Panc1 (cell line): Measurements from ENCODE around the gene PEAR1. TPM values are rescaled to one million over a fixed set of nuclear protein-coding genes. Genes with fewer than 3 reads are reported as not detected.

Experiments used
- ATAC-seq: fragments of 200-7000 bp; cut with Tn5 transposase; 2 replicates; pipeline ENCODE4 v1.9.1; 2020; ENCODE audit warnings: mild to moderate bottlenecking, moderate library complexity
- BruUV-seq: library from RNA; stranded (reverse); fragments of 400-500 nt; replicated peaks from 2 replicates; lab custom pipeline; 2021; lab: Mats Ljungman, UMichigan
- CTCF ChIA-PET: fragments of 300-600 bp; sonication (Branson Sonifier 250); formaldehyde crosslinking; loops from one replicate; lab custom pipeline; 2022; ENCODE audit warnings: antibody characterized with exemption; lab: Charles Lee
- POLR2A ChIA-PET: fragments of 300-600 bp; sonication (Branson Sonifier 250); formaldehyde crosslinking; loops from one replicate; lab custom pipeline; 2022; ENCODE audit warnings: antibody characterized with exemption; lab: Charles Lee
- DNase-seq: peaks from one replicate; pipeline ENCODE4 v3.0.0-alpha.2; 2010; ENCODE audit warnings: low read depth, low spot score
- H3K27ac ChIP-seq: 2 replicates; pipeline ENCODE4 v1.5.1; 2011; ENCODE audit warnings: mild to moderate bottlenecking, low read length, inconsistent platforms
- H3K27me3 ChIP-seq: fragments of 200-500 bp; sonication (Bioruptor generic); 2 replicates; pipeline ENCODE4 v1.6.0; 2014; ENCODE audit warnings: low read length, inconsistent platforms; ENCODE audit not compliant: control insufficient read depth, insufficient read depth
- H3K36me3 ChIP-seq: fragments of 200-500 bp; sonication (Bioruptor generic); 2 replicates; pipeline ENCODE4 v1.5.1; 2014; ENCODE audit warnings: inconsistent platforms, mild to moderate bottlenecking, low read length, moderate library complexity; ENCODE audit not compliant: control insufficient read depth, insufficient read depth
- H3K4me1 ChIP-seq: 2 replicates; pipeline ENCODE4 v1.5.1; 2011; ENCODE audit warnings: inconsistent platforms, mild to moderate bottlenecking, low read length, moderate library complexity; ENCODE audit not compliant: control insufficient read depth, insufficient read depth
- H3K4me3 ChIP-seq, 2 experiments: 2 replicates each; pipeline ENCODE4 v1.5.1; 2011 to 2012; ENCODE audit warnings: low read depth in 2 of 2, low read length in 2 of 2, mild to moderate bottlenecking in 2 of 2, inconsistent platforms in 1 of 2, moderate library complexity in 1 of 2
- H3K9me3 ChIP-seq: fragments of 200-500 bp; sonication (Bioruptor generic); 2 replicates; pipeline ENCODE4 v1.5.1; 2014; ENCODE audit warnings: low read depth, mild to moderate bottlenecking, inconsistent platforms, low read length, moderate library complexity; ENCODE audit not compliant: control insufficient read depth, insufficient read depth
- POLR2AphosphoS5 ChIP-seq: IDR thresholded peaks from 2 replicates; pipeline ENCODE4 v1.6.1; 2012; ENCODE audit warnings: mild to moderate bottlenecking, low read depth, low read length, moderate library complexity
- SIN3A ChIP-seq: IDR thresholded peaks from 2 replicates; pipeline ENCODE4 v1.6.1; 2012; ENCODE audit warnings: low read depth, mild to moderate bottlenecking, low read length, moderate library complexity, borderline replicate concordance; ENCODE audit not compliant: insufficient read depth
- TCF7L2 ChIP-seq: IDR thresholded peaks from 2 replicates; pipeline ENCODE4 v1.6.1; 2011; ENCODE audit warnings: mild to moderate bottlenecking, low read depth, low read length, inconsistent platforms
- in situ Hi-C: cut with HindIII; loops from 2 replicates; pipeline ENCODE4 v1.10.0; 2016; ENCODE audit warnings: low sequenced_read_pairs, low pct_unique_long_range_greater_than_20kb
- intact Hi-C: fragments of 100-400 bp; cut with micrococcal nuclease; formaldehyde crosslinking; loops from one replicate; pipeline ENCODE4 v1.10.0; 2022; ENCODE audit not compliant: unreplicated experiment
- total RNA-seq: library from RNA; stranded (reverse); gene quantifications from one replicate; pipeline ENCODE4 v1.2.1, GENCODE V29; 2021; ENCODE audit not compliant: unreplicated experiment
- TF ChIP-seq, protein P1 (sequence below): fragments of 450-650 bp; IDR thresholded peaks from 2 replicates; pipeline ENCODE4 v1.5.1; 2017; ENCODE audit warnings: mild to moderate bottlenecking
- TF ChIP-seq, protein P2 (sequence below), 2 experiments: IDR thresholded peaks; 2 replicates each; pipeline ENCODE4 v1.6.1; 2011 to 2012; ENCODE audit warnings: low read depth in 2 of 2, control low read depth in 1 of 2, low read length in 1 of 2, mild to moderate bottlenecking in 1 of 2, moderate library complexity in 1 of 2; ENCODE audit not compliant: insufficient read depth in 1 of 2

The PEAR1 gene
- total RNA-seq, 1 experiment from 2014 or later: 16.1 TPM

DNA sequence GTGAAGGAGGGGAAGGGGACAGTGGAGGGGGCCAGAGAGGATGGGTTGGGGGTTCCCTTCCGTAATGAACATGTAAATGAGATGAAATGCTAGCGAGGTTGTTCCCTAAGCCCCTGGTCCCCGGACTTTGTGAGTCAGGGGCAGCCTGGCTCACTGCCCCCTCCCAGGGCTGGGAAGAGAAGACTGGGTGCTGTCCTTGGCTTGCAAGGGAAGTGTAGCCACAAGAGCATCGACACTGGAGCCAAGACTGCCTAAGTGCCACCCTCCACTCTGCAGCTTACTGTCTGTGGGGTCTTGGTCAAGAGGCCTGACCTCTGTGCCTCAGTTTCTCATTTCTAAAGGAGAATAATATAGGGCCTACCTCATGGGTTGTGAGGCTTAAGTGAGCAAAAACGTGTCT lies 483 bp downstream of the PEAR1 start:
- ChIA-PET CTCF (no interaction called here), POLR2A (no interaction called here)
- intact Hi-C loops: no loop called here
- TF ChIP-seq POLR2AphosphoS5: no peak
- TF ChIP-seq TCF7L2: no peak
- TF ChIP-seq, protein P1, sequence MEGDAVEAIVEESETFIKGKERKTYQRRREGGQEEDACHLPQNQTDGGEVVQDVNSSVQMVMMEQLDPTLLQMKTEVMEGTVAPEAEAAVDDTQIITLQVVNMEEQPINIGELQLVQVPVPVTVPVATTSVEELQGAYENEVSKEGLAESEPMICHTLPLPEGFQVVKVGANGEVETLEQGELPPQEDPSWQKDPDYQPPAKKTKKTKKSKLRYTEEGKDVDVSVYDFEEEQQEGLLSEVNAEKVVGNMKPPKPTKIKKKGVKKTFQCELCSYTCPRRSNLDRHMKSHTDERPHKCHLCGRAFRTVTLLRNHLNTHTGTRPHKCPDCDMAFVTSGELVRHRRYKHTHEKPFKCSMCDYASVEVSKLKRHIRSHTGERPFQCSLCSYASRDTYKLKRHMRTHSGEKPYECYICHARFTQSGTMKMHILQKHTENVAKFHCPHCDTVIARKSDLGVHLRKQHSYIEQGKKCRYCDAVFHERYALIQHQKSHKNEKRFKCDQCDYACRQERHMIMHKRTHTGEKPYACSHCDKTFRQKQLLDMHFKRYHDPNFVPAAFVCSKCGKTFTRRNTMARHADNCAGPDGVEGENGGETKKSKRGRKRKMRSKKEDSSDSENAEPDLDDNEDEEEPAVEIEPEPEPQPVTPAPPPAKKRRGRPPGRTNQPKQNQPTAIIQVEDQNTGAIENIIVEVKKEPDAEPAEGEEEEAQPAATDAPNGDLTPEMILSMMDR: no peak
- TF ChIP-seq, protein P2, sequence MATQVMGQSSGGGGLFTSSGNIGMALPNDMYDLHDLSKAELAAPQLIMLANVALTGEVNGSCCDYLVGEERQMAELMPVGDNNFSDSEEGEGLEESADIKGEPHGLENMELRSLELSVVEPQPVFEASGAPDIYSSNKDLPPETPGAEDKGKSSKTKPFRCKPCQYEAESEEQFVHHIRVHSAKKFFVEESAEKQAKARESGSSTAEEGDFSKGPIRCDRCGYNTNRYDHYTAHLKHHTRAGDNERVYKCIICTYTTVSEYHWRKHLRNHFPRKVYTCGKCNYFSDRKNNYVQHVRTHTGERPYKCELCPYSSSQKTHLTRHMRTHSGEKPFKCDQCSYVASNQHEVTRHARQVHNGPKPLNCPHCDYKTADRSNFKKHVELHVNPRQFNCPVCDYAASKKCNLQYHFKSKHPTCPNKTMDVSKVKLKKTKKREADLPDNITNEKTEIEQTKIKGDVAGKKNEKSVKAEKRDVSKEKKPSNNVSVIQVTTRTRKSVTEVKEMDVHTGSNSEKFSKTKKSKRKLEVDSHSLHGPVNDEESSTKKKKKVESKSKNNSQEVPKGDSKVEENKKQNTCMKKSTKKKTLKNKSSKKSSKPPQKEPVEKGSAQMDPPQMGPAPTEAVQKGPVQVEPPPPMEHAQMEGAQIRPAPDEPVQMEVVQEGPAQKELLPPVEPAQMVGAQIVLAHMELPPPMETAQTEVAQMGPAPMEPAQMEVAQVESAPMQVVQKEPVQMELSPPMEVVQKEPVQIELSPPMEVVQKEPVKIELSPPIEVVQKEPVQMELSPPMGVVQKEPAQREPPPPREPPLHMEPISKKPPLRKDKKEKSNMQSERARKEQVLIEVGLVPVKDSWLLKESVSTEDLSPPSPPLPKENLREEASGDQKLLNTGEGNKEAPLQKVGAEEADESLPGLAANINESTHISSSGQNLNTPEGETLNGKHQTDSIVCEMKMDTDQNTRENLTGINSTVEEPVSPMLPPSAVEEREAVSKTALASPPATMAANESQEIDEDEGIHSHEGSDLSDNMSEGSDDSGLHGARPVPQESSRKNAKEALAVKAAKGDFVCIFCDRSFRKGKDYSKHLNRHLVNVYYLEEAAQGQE (IDR thresholded peaks at IDR 0.05; ENCODE audit: insufficient read depth in 1 of 2, low read depth in 2 of 2, low read length in 1 of 2): no peak
- no peak for TF ChIP-seq SIN3A
- in situ Hi-C loops: no loop called here
- Histone ChIP-seq H3K27me3 (no peaks in the 10 kb centered on the region), H3K36me3 (no peaks in the 10 kb centered on the region), H3K4me3 (peak overlapping the region; percentile 35 to 52), H3K9me3 (no peaks in the 10 kb centered on the region), H3K27ac (peak overlapping the region; percentile 91), H3K4me1 (peaks cover 53% of the 10 kb centered on the region)
- ATAC-seq (no peak), DNase-seq (no peak)
- no TSS peak for BruUV-seq

GRCh38 chr1:156894711-156895454 lies 1.4 kb downstream of the PEAR1 start:
- ATAC-seq (peak; percentile 27), DNase-seq (no peak)
- no TSS peak for BruUV-seq
- in situ Hi-C loops: no loop called here
- ChIA-PET POLR2A (interaction anchor here (0.6 kb wide), 1 partner anchor 173 kb away, joined by 4 read pairs; no protein-coding TSS in a partner anchor), CTCF (interaction anchor here (0.6 to 1.2 kb wide), 3 partner anchors 33 to 249 kb away, joined by 3 to 9 read pairs (median 4); partner anchors contain the start of gene NTRK1)
- intact Hi-C loops: no loop called here
- peaks cover 60% of the 10 kb centered on the region for H3K4me1 ChIP-seq
- no peaks in the 10 kb centered on the region for H3K36me3 ChIP-seq
- H3K27me3 ChIP-seq: no peaks in the 10 kb centered on the region
- H3K9me3 ChIP-seq: no peaks in the 10 kb centered on the region
- H3K4me3 ChIP-seq: peak overlapping the region; percentile 35 to 52; a peak in 3 of 4 replicates
- TF ChIP-seq, protein P1: no peak
- peak overlapping the region; percentile 91 for H3K27ac ChIP-seq
